A549 treated with Mapracorat at 1 μM for 4 hours (cell line): ENCODE measurements around the gene HOXA11. TPM values are rescaled to one million over a fixed set of nuclear protein-coding genes. Genes with fewer than 3 reads are reported as not detected.

Experiments used
- total RNA-seq: library from RNA; stranded (reverse); fragments of 200-300 nt; extraction: Qiagen RNA extraction; gene quantifications from 5 replicates; pipeline ENCODE4 v1.2.3, GENCODE V29; 2022

The HOXA11 gene
- total RNA-seq = 0.45 to 0.89 TPM (median 0.52 TPM) in 5 replicates

GRCh38 chr7:27185013-27185853 is at the start of gene HOXA11:
HOXA11 (minus strand) TSS chr7:27185232; CDS start chr7:27185144, 88 bp downstream.

GRCh38 chr7:27199849-27200760 is 15.1 kb upstream of the HOXA11 start, which contains the start of gene HOXA13:
HOXA13 (minus strand) TSS chr7:27200091; CDS start chr7:27200077, 14 bp downstream.

GRCh38 chr7:27173956-27174873 is 10.8 kb downstream of the HOXA11 start, which contains the start of gene HOXA10:
HOXA10 (minus strand) TSS chr7:27174320; CDS start chr7:27174306, 14 bp downstream.

GRCh38 chr7:27165089-27165995 is 19.7 kb downstream of the HOXA11 start, which contains the start of gene HOXA9:
HOXA9 (minus strand) TSS chr7:27165537; CDS start chr7:27165457, 80 bp downstream.

GRCh38 chr7:27156508-27156898 is 28.5 kb downstream of the HOXA11 start, which contains the start of gene HOXA7:
HOXA7 (minus strand) TSS chr7:27156675; CDS start chr7:27156545, 130 bp downstream.

GRCh38 chr7:27151931-27152815 is 32.9 kb downstream of the HOXA11 start, which contains the start of gene HOXA3:
HOXA3 (minus strand) TSS chr7:27152583; CDS start chr7:27110640, 41,943 bp downstream.

GRCh38 chr7:27147199-27148030 is 37.6 kb downstream of the HOXA11 start, which contains the start of gene HOXA6:
HOXA6 (minus strand) TSS chr7:27147774; CDS start chr7:27147749, 25 bp downstream.

GRCh38 chr7:27143023-27143949 is 41.7 kb downstream of the HOXA11 start, which contains the start of gene HOXA5:
HOXA5 (minus strand) TSS chr7:27143681; CDS start chr7:27143607, 74 bp downstream.

Other genes with a start within 250 kb of the HOXA11 start
- gene HOXA1, start 89.2 kb downstream of the HOXA11 start, total RNA-seq = 2.5 to 3.4 TPM (median 3.0 TPM) in 5 replicates
- 0.66 to 0.89 TPM (median 0.83 TPM) in 5 replicates for gene HOXA2, start 82.5 kb downstream of the HOXA11 start, total RNA-seq
- gene HOXA4, start 54.5 kb downstream of the HOXA11 start, total RNA-seq = 1.3 to 2.2 TPM (median 1.8 TPM) in 5 replicates
- 3.4 to 6.8 TPM (median 5.8 TPM) in 5 replicates for gene HOXA5, start 41.6 kb downstream of the HOXA11 start, total RNA-seq
- gene HOXA6, start 37.5 kb downstream of the HOXA11 start, total RNA-seq = 0.74 to 1.8 TPM (median 1.6 TPM) in 5 replicates
- gene HOXA3, start 32.6 kb downstream of the HOXA11 start, total RNA-seq = 4.0 to 6.9 TPM (median 6.0 TPM) in 5 replicates
- 4.1 to 5.5 TPM (median 5.0 TPM) in 5 replicates for gene HOXA7, start 28.6 kb downstream of the HOXA11 start, total RNA-seq
- 0.41 to 1.4 TPM (median 0.73 TPM) in 5 replicates for gene HOXA9, start 19.7 kb downstream of the HOXA11 start, total RNA-seq
- gene HOXA10, start 10.9 kb downstream of the HOXA11 start, total RNA-seq = 6.8 to 7.8 TPM (median 7.7 TPM) in 5 replicates
- gene HOXA13, start 14.9 kb upstream of the HOXA11 start, total RNA-seq = 1.7 to 2.2 TPM (median 2.1 TPM) in 5 replicates
- 0.07 to 0.21 TPM (median 0.14 TPM) in 5 replicates for gene EVX1, start 57.6 kb upstream of the HOXA11 start, total RNA-seq